ENCODE results near the gene LYRM2.

Gene LYRM2

GRCh38 chr6:89638320-89639195 is at the start of gene LYRM2:
LYRM2 (minus strand) TSS chr6:89638747; CDS start chr6:89638716, 31 bp downstream.
- in situ Hi-C loops (cut with HindIII; ENCODE audit: low sequenced_read_pairs): no loop called here

- in situ Hi-C loops (cut with HindIII; ENCODE audit: low sequenced_read_pairs): no loop called here
These were observed 49.8 kb upstream of the LYRM2 start for GRCh38 chr6:89688328-89688727.

GRCh38 chr6:89685311-89685710 is 46.8 kb upstream of the LYRM2 start:
- in situ Hi-C loops (cut with HindIII; ENCODE audit: low sequenced_read_pairs): no loop called here

- in situ Hi-C loops (cut with HindIII; ENCODE audit: low sequenced_read_pairs): no loop called here
These were observed 44.4 kb upstream of the LYRM2 start for GRCh38 chr6:89682991-89683390.

GRCh38 chr6:89681983-89682564 is 43.5 kb upstream of the LYRM2 start:
- in situ Hi-C loops (cut with HindIII; ENCODE audit: low sequenced_read_pairs): no loop called here

- in situ Hi-C loops (cut with HindIII; ENCODE audit: low sequenced_read_pairs): no loop called here
These were observed 42.0 kb upstream of the LYRM2 start for GRCh38 chr6:89680551-89680950.

GRCh38 chr6:89680150-89680549 is 41.6 kb upstream of the LYRM2 start:
- in situ Hi-C loops (cut with HindIII; ENCODE audit: low sequenced_read_pairs): no loop called here

GRCh38 chr6:89679215-89680120 is 40.9 kb upstream of the LYRM2 start:
- in situ Hi-C loops (cut with HindIII; ENCODE audit: low sequenced_read_pairs): no loop called here

- in situ Hi-C loops (cut with HindIII; ENCODE audit: low sequenced_read_pairs): no loop called here
These were observed 40.0 kb upstream of the LYRM2 start for GRCh38 chr6:89678531-89678930.

GRCh38 chr6:89675949-89676748 is 37.6 kb upstream of the LYRM2 start:
- in situ Hi-C loops (cut with HindIII; ENCODE audit: low sequenced_read_pairs): no loop called here

GRCh38 chr6:89670935-89671565 is 32.5 kb upstream of the LYRM2 start:
- in situ Hi-C loops (cut with HindIII; ENCODE audit: low sequenced_read_pairs): no loop called here

- in situ Hi-C loops (cut with HindIII; ENCODE audit: low sequenced_read_pairs): no loop called here
These were observed 30.5 kb upstream of the LYRM2 start for GRCh38 chr6:89669002-89669401.

GRCh38 chr6:89667872-89668556 is 29.5 kb upstream of the LYRM2 start:
- in situ Hi-C loops (cut with HindIII; ENCODE audit: low sequenced_read_pairs): no loop called here

- in situ Hi-C loops (cut with HindIII; ENCODE audit: low sequenced_read_pairs): no loop called here
These were observed 24.2 kb upstream of the LYRM2 start for GRCh38 chr6:89662659-89663223.

- in situ Hi-C loops (cut with HindIII; ENCODE audit: low sequenced_read_pairs): no loop called here
These were observed 23.0 kb upstream of the LYRM2 start for GRCh38 chr6:89661559-89661958.

- in situ Hi-C loops (cut with HindIII; ENCODE audit: low sequenced_read_pairs): no loop called here
These were observed 22.4 kb upstream of the LYRM2 start for GRCh38 chr6:89660981-89661380.

- in situ Hi-C loops (cut with HindIII; ENCODE audit: low sequenced_read_pairs): no loop called here
These were observed 19.1 kb upstream of the LYRM2 start for GRCh38 chr6:89657445-89658158.

GRCh38 chr6:89655122-89655521 is 16.6 kb upstream of the LYRM2 start:
- in situ Hi-C loops (cut with HindIII; ENCODE audit: low sequenced_read_pairs): no loop called here

- in situ Hi-C loops (cut with HindIII; ENCODE audit: low sequenced_read_pairs): no loop called here
These were observed 12.0 kb upstream of the LYRM2 start for GRCh38 chr6:89650579-89650978.
